Caco-2 (cell line): ENCODE measurements around the gene AMFR. TPM values are rescaled to one million over a fixed set of nuclear protein-coding genes. Genes with fewer than 3 reads are reported as not detected.

Experiments used
- BruUV-seq: library from RNA; stranded (reverse); fragments of 400-500 nt; replicated peaks from 2 replicates; lab custom pipeline; 2021; lab: Mats Ljungman, UMichigan
- CTCF ChIA-PET: fragments of 300-600 bp; sonication (Branson Sonifier 250); formaldehyde crosslinking; loops from one replicate; lab custom pipeline; 2022; ENCODE audit warnings: antibody characterized with exemption; lab: Charles Lee
- POLR2A ChIA-PET: fragments of 300-600 bp; sonication (Branson Sonifier 250); formaldehyde crosslinking; loops from one replicate; lab custom pipeline; 2022; ENCODE audit warnings: antibody characterized with exemption; lab: Charles Lee
- DNase-seq, 2 experiments: peaks; one replicate each; pipeline versions ENCODE4 v3.0.0 to v3.0.0-alpha.2; 2020 to 2022
- H3K27me3 ChIP-seq: replicated peaks from 2 replicates; pipeline ENCODE4 v1.6.0; 2011; ENCODE audit warnings: low read length; ENCODE audit not compliant: control insufficient read depth, insufficient read depth
- H3K36me3 ChIP-seq: 2 replicates; pipeline ENCODE4 v1.5.1; 2011; ENCODE audit warnings: low read length; ENCODE audit not compliant: control insufficient read depth, insufficient read depth
- H3K4me1 ChIP-seq: fragments of 250-450 bp; sonication (Bioruptor Pico); 2 replicates; pipeline ENCODE4 v1.5.1; 2020; ENCODE audit warnings: mild to moderate bottlenecking
- H3K4me3 ChIP-seq: 2 replicates; pipeline ENCODE4 v1.5.1; 2011; ENCODE audit warnings: low read depth, mild to moderate bottlenecking, control low read depth, low read length
- H3K9me3 ChIP-seq: fragments of 250-450 bp; sonication (Bioruptor Pico); 2 replicates; pipeline ENCODE4 v1.5.1; 2020; ENCODE audit warnings: mild to moderate bottlenecking, moderate library complexity
- H3K27ac Mint-ChIP-seq: one replicate; pipeline ENCODE4 v1.8.0; 2022; ENCODE audit warnings: mixed read lengths; ENCODE audit not compliant: unreplicated experiment
- H3K27me3 Mint-ChIP-seq: one replicate; pipeline ENCODE4 v1.8.0; 2022; ENCODE audit warnings: mixed read lengths; ENCODE audit not compliant: insufficient read depth, unreplicated experiment
- H3K36me3 Mint-ChIP-seq: one replicate; pipeline ENCODE4 v1.8.0; 2022; ENCODE audit warnings: mild to moderate bottlenecking, mixed read lengths; ENCODE audit not compliant: insufficient read depth, unreplicated experiment
- H3K4me1 Mint-ChIP-seq: one replicate; pipeline ENCODE4 v1.8.0; 2022; ENCODE audit warnings: low read depth, mixed read lengths; ENCODE audit not compliant: unreplicated experiment
- H3K4me3 Mint-ChIP-seq: one replicate; pipeline ENCODE4 v1.8.0; 2022; ENCODE audit warnings: mild to moderate bottlenecking, moderate library complexity, mixed read lengths; ENCODE audit not compliant: unreplicated experiment
- H3K9me3 Mint-ChIP-seq: one replicate; pipeline ENCODE4 v1.8.0; 2022; ENCODE audit warnings: mixed read lengths; ENCODE audit not compliant: unreplicated experiment
- intact Hi-C: fragments of 100-400 bp; cut with micrococcal nuclease; formaldehyde crosslinking; loops from one replicate; pipeline ENCODE4 v1.10.0; 2022; ENCODE audit not compliant: unreplicated experiment
- total RNA-seq: library from RNA; stranded (reverse); gene quantifications from 2 replicates; pipeline ENCODE4 v1.2.3, GENCODE V29; 2022
- TF ChIP-seq, protein P1 (sequence below), 2 experiments: fragments of 200-600 bp in 1 of 2; IDR thresholded peaks; 1 replicate in 1 of 2; 2 replicates in 1 of 2; pipeline versions ENCODE4 v1.5.1 to v1.8.0; 2011 to 2022; ENCODE audit warnings: antibody characterized with exemption in 1 of 2, control low read depth in 1 of 2, inconsistent platforms in 1 of 2, low read depth in 1 of 2, low read length in 1 of 2, mild to moderate bottlenecking in 1 of 2, moderate library complexity in 1 of 2; ENCODE audit not compliant: insufficient read depth in 1 of 2, severe bottlenecking in 1 of 2, unreplicated experiment in 1 of 2

AMFR gene
- total RNA-seq, 1 experiment from 2014 or later, result 106 TPM

GRCh38 chr16:56340416-56340815, 84.9 kb downstream of the AMFR start:
- ChIA-PET POLR2A (no interaction called here), CTCF (interaction anchor here (4.8 kb wide), 1 partner anchor 16 kb away, joined by 25 read pairs; no protein-coding TSS in a partner anchor)
- Mint-ChIP-seq H3K27me3 (no peaks in the 10 kb centered on the region), H3K4me1 (no peaks in the 10 kb centered on the region), H3K4me3 (no peak overlapping the region), H3K36me3 (no peaks in the 10 kb centered on the region), H3K9me3 (no peaks in the 10 kb centered on the region), H3K27ac (no peak overlapping the region)
- intact Hi-C loops, result no loop called here
- no peak overlapping the region for H3K4me3 ChIP-seq
- H3K27me3 ChIP-seq, result no peaks in the 10 kb centered on the region
- TF ChIP-seq, protein P1, sequence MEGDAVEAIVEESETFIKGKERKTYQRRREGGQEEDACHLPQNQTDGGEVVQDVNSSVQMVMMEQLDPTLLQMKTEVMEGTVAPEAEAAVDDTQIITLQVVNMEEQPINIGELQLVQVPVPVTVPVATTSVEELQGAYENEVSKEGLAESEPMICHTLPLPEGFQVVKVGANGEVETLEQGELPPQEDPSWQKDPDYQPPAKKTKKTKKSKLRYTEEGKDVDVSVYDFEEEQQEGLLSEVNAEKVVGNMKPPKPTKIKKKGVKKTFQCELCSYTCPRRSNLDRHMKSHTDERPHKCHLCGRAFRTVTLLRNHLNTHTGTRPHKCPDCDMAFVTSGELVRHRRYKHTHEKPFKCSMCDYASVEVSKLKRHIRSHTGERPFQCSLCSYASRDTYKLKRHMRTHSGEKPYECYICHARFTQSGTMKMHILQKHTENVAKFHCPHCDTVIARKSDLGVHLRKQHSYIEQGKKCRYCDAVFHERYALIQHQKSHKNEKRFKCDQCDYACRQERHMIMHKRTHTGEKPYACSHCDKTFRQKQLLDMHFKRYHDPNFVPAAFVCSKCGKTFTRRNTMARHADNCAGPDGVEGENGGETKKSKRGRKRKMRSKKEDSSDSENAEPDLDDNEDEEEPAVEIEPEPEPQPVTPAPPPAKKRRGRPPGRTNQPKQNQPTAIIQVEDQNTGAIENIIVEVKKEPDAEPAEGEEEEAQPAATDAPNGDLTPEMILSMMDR (IDR thresholded peaks at IDR 0.05; ENCODE audit: insufficient read depth in 1 of 2, low read depth in 1 of 2, low read length in 1 of 2, severe bottlenecking in 1 of 2, unreplicated experiment in 1 of 2), result no peak
- BruUV-seq, result no TSS peak
- H3K4me1 ChIP-seq, result no peaks in the 10 kb centered on the region
- H3K36me3 ChIP-seq, result no peaks in the 10 kb centered on the region
- DNase-seq, result no peak
- H3K9me3 ChIP-seq, result no peaks in the 10 kb centered on the region

DNA sequence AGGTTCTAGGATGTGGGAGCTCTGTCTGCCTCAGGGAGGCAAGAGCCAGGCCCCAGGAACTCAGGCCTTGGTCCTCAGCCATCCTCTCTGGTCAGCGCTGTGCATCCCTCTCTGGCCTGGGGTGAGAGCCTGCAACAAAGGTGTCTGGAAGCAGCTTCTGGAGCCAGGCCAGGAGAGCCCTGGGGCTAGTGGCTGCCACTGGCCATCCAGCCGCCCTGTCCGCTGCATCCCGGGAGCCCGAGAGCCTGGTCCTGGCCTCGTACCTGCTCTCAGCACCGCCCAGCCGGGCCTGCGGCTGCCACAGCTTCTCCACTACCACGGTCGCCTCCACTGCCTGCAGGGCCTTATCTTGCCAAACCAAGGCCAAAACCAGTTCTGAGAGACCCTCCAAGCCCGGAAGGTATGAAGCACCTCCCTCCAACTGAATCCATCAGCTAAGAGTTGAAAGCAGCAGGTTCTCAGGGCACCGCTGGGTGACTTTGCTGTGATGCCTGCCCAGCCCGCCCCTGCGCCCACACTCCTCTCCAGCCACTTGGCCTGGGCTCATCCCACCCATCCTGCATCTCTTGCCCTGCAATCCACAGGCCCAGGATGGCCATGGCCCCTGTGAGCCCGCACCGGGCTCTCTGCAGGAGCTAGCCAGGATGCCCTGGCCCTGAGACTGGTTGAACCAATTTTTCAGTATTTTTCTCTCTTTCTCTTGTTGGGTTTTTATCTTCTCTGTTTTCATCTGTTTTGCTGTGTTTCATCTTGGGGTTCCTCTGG, 85.7 kb downstream of the AMFR start:
- Mint-ChIP-seq H3K27ac (no peak overlapping the region), H3K36me3 (no peaks in the 10 kb centered on the region)

DNA sequence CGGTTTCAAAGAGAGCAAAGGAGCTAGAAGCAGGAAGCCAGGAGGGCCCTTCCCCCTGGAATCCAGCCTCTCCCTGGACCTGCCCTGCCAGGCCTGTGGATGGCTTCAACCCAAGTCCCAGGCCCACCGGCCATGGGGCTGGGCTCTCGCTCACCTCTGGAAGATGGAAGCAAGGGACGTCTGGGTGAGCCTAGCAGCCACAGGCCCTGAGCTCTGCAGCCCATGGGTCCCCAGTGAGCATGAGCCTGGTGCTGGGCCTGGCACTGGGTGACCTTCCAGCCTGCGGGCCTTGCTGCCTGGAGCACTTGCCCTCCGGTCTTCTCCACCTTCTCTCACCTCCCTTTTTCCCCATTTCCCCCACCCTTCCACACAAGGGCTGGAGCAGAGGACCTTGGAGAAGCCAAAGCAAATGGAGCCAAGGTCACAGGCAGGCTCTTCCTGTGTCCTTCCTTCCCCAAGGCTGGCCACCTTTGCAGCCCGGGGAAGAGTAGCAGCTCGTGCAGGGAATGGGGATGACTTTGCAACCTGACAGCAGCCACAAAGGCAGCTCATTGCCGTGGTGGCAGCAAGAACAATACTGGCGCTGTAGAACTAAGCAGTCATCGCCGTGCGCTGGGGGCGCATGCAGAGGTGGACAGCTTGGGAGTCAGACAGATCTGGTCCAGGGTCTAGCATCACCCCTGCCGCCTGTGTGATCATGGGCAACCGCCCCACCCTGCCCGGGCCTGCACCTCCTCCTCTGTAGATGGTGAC, 86.6 kb downstream of the AMFR start:
- Mint-ChIP-seq H3K27ac (no peak overlapping the region), H3K9me3 (no peaks in the 10 kb centered on the region), H3K27me3 (no peaks in the 10 kb centered on the region), H3K4me3 (no peak overlapping the region), H3K36me3 (no peaks in the 10 kb centered on the region), H3K4me1 (no peaks in the 10 kb centered on the region)
- no peaks in the 10 kb centered on the region for H3K9me3 ChIP-seq
- intact Hi-C loops, result no loop called here
- TF ChIP-seq, protein P1 (IDR thresholded peaks at IDR 0.05; ENCODE audit: insufficient read depth in 1 of 2, low read depth in 1 of 2, low read length in 1 of 2, severe bottlenecking in 1 of 2, unreplicated experiment in 1 of 2), result no peak
- no peaks in the 10 kb centered on the region for H3K27me3 ChIP-seq
- BruUV-seq, result no TSS peak
- DNase-seq, result no peak
- POLR2A ChIA-PET, result no interaction called here
- CTCF ChIA-PET, result interaction anchor here (0.8 to 4.8 kb wide), 2 partner anchors 18 to 21 kb away, joined by 3 to 25 read pairs; no protein-coding TSS in a partner anchor
- no peaks in the 10 kb centered on the region for H3K4me1 ChIP-seq
- H3K36me3 ChIP-seq, result no peaks in the 10 kb centered on the region
- no peak overlapping the region for H3K4me3 ChIP-seq

More for the DNA sequence above, 85.7 kb downstream of the AMFR start:
- no TSS peak for BruUV-seq
- no peaks in the 10 kb centered on the region for H3K36me3 ChIP-seq
- no peaks in the 10 kb centered on the region for H3K9me3 Mint-ChIP-seq
- intact Hi-C loops, result no loop called here
- CTCF ChIA-PET, result interaction anchor here (4.8 kb wide), 1 partner anchor 17 kb away, joined by 25 read pairs; no protein-coding TSS in a partner anchor
- H3K4me3 Mint-ChIP-seq, result no peak overlapping the region
- H3K27me3 Mint-ChIP-seq, result no peaks in the 10 kb centered on the region
- TF ChIP-seq, protein P1 (IDR thresholded peaks at IDR 0.05; ENCODE audit: insufficient read depth in 1 of 2, low read depth in 1 of 2, low read length in 1 of 2, severe bottlenecking in 1 of 2, unreplicated experiment in 1 of 2), result no peak
- no peaks in the 10 kb centered on the region for H3K4me1 Mint-ChIP-seq
- POLR2A ChIA-PET, result no interaction called here
- no peaks in the 10 kb centered on the region for H3K4me1 ChIP-seq
- H3K4me3 ChIP-seq, result no peak overlapping the region
- DNase-seq, result no peak
- H3K9me3 ChIP-seq, result no peaks in the 10 kb centered on the region
- no peaks in the 10 kb centered on the region for H3K27me3 ChIP-seq
